GM10266 (cell line): ENCODE results near the gene NOP14.
"Not testable (repeated sequence)": the region's sequence is repeated elsewhere in the genome, so short reads cannot be mapped to it uniquely, and the experiment has no call there.

Source experiments
- DNase-seq: peaks from one replicate; pipeline ENCODE4 v3.0.0; 2012; ENCODE audit errors: extremely low spot score
- CTCF ChIP-seq: IDR thresholded peaks from 2 replicates; pipeline ENCODE4 v1.5.1; 2012; ENCODE audit warnings: mild to moderate bottlenecking, low read depth; ENCODE audit not compliant: control insufficient read depth, insufficient read depth; ENCODE audit errors: missing control alignments

NOP14 gene

GRCh38 chr4:2995546-2996265 is 32.5 kb upstream of the NOP14 start:
- no peak for TF ChIP-seq CTCF
- DNase-seq: no peak

- TF ChIP-seq CTCF: no peak
- DNase-seq: no peak
Measured at GRCh38 chr4:2994917-2995316, 31.7 kb upstream of the NOP14 start.

- no peak for TF ChIP-seq CTCF
- no peak for DNase-seq
Measured at GRCh38 chr4:2991243-2991642, 28.0 kb upstream of the NOP14 start.

- not testable (repeated sequence) for DNase-seq
Measured at GRCh38 chr4:2983715-2984114, 20.5 kb upstream of the NOP14 start.

- DNase-seq: no peak
- no peak for TF ChIP-seq CTCF
Measured at GRCh38 chr4:2982012-2982411, 18.8 kb upstream of the NOP14 start.

- DNase-seq: no peak
- no peak for TF ChIP-seq CTCF
Measured at GRCh38 chr4:2981256-2981819, 18.1 kb upstream of the NOP14 start.

- DNase-seq: no peak
- no peak for TF ChIP-seq CTCF
Measured at GRCh38 chr4:2977211-2978088, 14.2 kb upstream of the NOP14 start.
